PC-9 (cell line): ENCODE measurements around the gene FAM200B.

ENCODE experiments used
- EZH2 ChIP-seq: fragments of 200-600 bp; sonication (generic); IDR thresholded peaks from 2 replicates; pipeline ENCODE4 v1.8.0; 2017; ENCODE audit warnings: antibody characterized with exemption, low read depth
- TF ChIP-seq, protein P1 (sequence below): fragments of 200-600 bp; sonication (generic); conservative IDR thresholded peaks from 2 replicates; pipeline ENCODE4 v1.6.1; 2017; ENCODE audit warnings: mixed run types, antibody characterized with exemption, mild to moderate bottlenecking, moderate library complexity

DNA sequence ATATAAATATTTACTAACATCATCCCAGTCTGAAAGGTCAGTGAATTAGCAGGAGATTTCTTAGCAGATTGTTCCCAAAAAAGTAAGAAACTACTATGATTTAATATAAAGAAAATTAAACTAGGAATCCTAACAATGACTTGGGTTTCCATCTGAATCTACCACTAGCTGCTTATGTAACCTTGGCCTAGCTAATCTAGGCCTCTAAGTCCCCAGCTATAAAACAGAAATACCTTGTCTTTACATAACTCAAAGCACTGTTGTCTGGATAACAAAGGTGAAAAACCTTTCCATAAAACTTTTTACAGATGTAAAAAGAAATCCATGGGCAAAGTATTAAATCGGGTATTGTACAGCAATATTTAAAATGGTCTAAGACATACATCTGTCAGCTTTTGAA lies 29.4 kb upstream of the FAM200B start:
- TF ChIP-seq EZH2: no peak
- TF ChIP-seq, protein P1, sequence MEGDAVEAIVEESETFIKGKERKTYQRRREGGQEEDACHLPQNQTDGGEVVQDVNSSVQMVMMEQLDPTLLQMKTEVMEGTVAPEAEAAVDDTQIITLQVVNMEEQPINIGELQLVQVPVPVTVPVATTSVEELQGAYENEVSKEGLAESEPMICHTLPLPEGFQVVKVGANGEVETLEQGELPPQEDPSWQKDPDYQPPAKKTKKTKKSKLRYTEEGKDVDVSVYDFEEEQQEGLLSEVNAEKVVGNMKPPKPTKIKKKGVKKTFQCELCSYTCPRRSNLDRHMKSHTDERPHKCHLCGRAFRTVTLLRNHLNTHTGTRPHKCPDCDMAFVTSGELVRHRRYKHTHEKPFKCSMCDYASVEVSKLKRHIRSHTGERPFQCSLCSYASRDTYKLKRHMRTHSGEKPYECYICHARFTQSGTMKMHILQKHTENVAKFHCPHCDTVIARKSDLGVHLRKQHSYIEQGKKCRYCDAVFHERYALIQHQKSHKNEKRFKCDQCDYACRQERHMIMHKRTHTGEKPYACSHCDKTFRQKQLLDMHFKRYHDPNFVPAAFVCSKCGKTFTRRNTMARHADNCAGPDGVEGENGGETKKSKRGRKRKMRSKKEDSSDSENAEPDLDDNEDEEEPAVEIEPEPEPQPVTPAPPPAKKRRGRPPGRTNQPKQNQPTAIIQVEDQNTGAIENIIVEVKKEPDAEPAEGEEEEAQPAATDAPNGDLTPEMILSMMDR: no peak
